Measurements from ENCODE around the gene LCE1B.

LCE1B gene

DNA sequence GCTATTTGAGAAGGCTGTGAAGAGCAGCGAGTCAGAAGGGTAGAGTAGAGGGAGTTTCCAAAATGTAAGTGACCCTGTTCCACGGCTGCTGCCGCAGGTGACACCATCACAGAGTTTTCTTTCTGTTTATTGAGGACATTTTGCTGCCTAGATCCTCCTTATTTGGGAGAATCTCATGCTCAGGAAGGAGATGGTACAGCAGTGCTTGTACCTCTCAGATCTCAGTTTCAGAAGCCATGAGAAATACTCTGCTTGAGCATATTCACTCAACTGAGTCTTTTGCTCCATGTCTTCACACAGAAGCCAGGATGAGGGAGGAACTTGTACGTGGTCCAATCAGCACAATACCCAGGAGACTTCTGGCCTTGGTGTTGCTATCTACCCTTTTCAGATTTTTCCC lies 49.6 kb downstream of the LCE1B start:
- DNase-seq (ENCODE audit: low read depth) = no peak

Data from fibroblast of the conjunctiva (primary cell).